Fibroblast of lung (primary cell): Measurements from ENCODE around the gene FOXF2. TPM values are rescaled to one million over a fixed set of nuclear protein-coding genes. Genes with fewer than 3 reads are reported as not detected.

Experiments used
- DNase-seq, 2 donors: peaks; one replicate each; pipeline versions ENCODE4 v3.0.0 to v3.0.0-alpha.2; 2010; ENCODE audit warnings: low read depth in 2 of 2
- H2AFZ ChIP-seq: 2 replicates; pipeline ENCODE4 v1.5.1; 2012; ENCODE audit warnings: low read length, control low read depth, inconsistent platforms
- H3K27ac ChIP-seq: 2 replicates; pipeline ENCODE4 v1.5.1; 2011; ENCODE audit warnings: low read length, control low read depth; ENCODE audit not compliant: insufficient read depth
- H3K27me3 ChIP-seq: 2 replicates; pipeline ENCODE4 v1.5.1; 2011; ENCODE audit warnings: mild to moderate bottlenecking, low read length; ENCODE audit not compliant: control insufficient read depth, insufficient read depth
- H3K36me3 ChIP-seq: 2 replicates; pipeline ENCODE4 v1.5.1; 2011; ENCODE audit warnings: low read length; ENCODE audit not compliant: control insufficient read depth, insufficient read depth
- H3K4me1 ChIP-seq: 2 replicates; pipeline ENCODE4 v1.5.1; 2011; ENCODE audit warnings: low read length; ENCODE audit not compliant: control insufficient read depth, insufficient read depth; ENCODE audit errors: extremely low read depth
- H3K4me2 ChIP-seq: 2 replicates; pipeline ENCODE4 v1.5.1; 2011; ENCODE audit warnings: low read length, control low read depth; ENCODE audit not compliant: insufficient read depth; ENCODE audit errors: extremely low read depth
- H3K4me3 ChIP-seq, 4 experiments: fragments of 200-600 bp in 1 of 4; sonication (generic) in 1 of 4; replicated peaks in 1 of 4; 2 replicates each; pipeline ENCODE4 v1.5.1; 2011 to 2016; ENCODE audit warnings: low read length in 4 of 4, low read depth in 3 of 4, mild to moderate bottlenecking in 3 of 4, control low read depth in 2 of 4, inconsistent platforms in 1 of 4, mixed read lengths in 1 of 4; ENCODE audit not compliant: insufficient read depth in 1 of 4; ENCODE audit errors: control extremely low read depth in 1 of 4
- H3K79me2 ChIP-seq: 2 replicates; pipeline ENCODE4 v1.5.1; 2012; ENCODE audit warnings: mild to moderate bottlenecking, low read length, inconsistent platforms; ENCODE audit not compliant: control insufficient read depth, insufficient read depth
- H3K9ac ChIP-seq: 2 replicates; pipeline ENCODE4 v1.5.1; 2011; ENCODE audit warnings: mild to moderate bottlenecking, low read length, control low read depth; ENCODE audit not compliant: insufficient read depth
- H3K9me3 ChIP-seq: 2 replicates; pipeline ENCODE4 v1.5.1; 2012; ENCODE audit warnings: low read depth, low read length; ENCODE audit not compliant: control insufficient read depth, insufficient read depth
- H4K20me1 ChIP-seq: 2 replicates; pipeline ENCODE4 v1.5.1; 2011; ENCODE audit warnings: low read length; ENCODE audit not compliant: control insufficient read depth, insufficient read depth; ENCODE audit errors: extremely low read depth
- EZH2 ChIP-seq: IDR thresholded peaks from 2 replicates; pipeline ENCODE4 v1.5.1; 2012; ENCODE audit warnings: low read length, control low read depth, mild to moderate bottlenecking; ENCODE audit errors: missing control alignments
- polyA plus RNA-seq, 2 donors: library from polyadenylated mRNA; depleted of rRNA in 1 of 2; stranded (reverse) in 1 of 2; unstranded in 1 of 2; fragments of >200 nt; gene quantifications; 2 replicates each; pipeline ENCODE4 v1.2.1, GENCODE V29; 2011 to 2012; ENCODE audit warnings: missing spikeins in 1 of 2
- total RNA-seq: library from RNA; depleted of rRNA; stranded (reverse); fragments of >200 nt; gene quantifications from 2 replicates; pipeline ENCODE4 v1.2.1, GENCODE V29; 2014
- TF ChIP-seq, protein P1 (sequence below), 2 donors: IDR thresholded peaks in 1 of 2; conservative IDR thresholded peaks in 1 of 2; 1 replicate in 1 of 2; 2 replicates in 1 of 2; pipeline ENCODE4 v1.5.1; 2011 to 2012; ENCODE audit warnings: low read length in 2 of 2, control low read depth in 1 of 2, inconsistent platforms in 1 of 2, low read depth in 1 of 2, mild to moderate bottlenecking in 1 of 2

The FOXF2 gene
- total and polyA plus RNA-seq, 2 donors (not counting 1 experiment from before 2014, with no cell fraction given), result 32.9 to 42.5 TPM

DNA sequence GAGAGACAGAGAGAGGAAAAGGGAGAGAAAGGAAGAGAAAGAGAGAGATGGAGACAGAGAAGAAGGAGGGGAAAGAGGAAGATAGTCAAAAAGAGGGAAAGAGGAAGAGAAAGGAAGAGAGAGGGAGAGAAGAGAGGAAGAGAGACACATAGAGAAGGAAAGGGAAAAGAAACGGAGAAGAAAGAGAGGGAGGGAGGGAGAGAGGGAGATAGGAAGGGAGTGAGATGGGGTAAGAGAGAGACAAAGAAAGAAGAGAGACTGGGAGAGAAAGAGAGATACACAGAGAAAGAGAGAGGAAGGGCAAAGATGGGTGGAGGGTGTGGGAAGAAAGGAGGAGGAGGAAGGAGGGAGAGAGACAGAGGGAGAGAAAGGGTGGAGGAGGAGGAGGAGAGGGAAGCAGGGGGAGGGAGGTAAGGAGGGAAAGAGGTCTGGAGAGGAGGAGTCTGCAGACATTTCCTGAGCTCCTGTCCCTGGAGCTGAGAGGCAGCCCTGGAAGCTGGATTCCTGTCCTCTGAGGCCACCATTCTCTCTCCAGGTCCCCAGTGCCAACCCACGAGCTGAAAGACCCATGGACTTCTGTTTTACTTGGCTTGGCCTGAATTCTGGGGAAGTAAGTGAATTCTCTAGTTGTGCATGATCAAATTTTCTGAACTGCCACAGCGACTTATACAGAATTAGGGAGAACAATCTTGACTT is 9.9 kb downstream of the FOXF2 start:
- Histone ChIP-seq H3K4me3 (no peak overlapping the region), H3K9me3 (no peaks in the 10 kb centered on the region), H3K4me2 (no peak overlapping the region), H3K4me1 (peaks cover 13% of the 10 kb centered on the region), H3K9ac (no peak overlapping the region), H3K79me2 (peaks cover 30% of the 10 kb centered on the region), H2AFZ (no peak overlapping the region), H3K36me3 (peaks cover 5% of the 10 kb centered on the region), H3K27ac (no peak overlapping the region), H3K27me3 (no peaks in the 10 kb centered on the region), H4K20me1 (no peaks in the 10 kb centered on the region)
- TF ChIP-seq, protein P1, sequence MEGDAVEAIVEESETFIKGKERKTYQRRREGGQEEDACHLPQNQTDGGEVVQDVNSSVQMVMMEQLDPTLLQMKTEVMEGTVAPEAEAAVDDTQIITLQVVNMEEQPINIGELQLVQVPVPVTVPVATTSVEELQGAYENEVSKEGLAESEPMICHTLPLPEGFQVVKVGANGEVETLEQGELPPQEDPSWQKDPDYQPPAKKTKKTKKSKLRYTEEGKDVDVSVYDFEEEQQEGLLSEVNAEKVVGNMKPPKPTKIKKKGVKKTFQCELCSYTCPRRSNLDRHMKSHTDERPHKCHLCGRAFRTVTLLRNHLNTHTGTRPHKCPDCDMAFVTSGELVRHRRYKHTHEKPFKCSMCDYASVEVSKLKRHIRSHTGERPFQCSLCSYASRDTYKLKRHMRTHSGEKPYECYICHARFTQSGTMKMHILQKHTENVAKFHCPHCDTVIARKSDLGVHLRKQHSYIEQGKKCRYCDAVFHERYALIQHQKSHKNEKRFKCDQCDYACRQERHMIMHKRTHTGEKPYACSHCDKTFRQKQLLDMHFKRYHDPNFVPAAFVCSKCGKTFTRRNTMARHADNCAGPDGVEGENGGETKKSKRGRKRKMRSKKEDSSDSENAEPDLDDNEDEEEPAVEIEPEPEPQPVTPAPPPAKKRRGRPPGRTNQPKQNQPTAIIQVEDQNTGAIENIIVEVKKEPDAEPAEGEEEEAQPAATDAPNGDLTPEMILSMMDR (conservative IDR thresholded peaks at IDR 0.05 in 1 of 2, IDR thresholded peaks at IDR 0.05 in 1 of 2; ENCODE audit: low read depth in 1 of 2, low read length in 2 of 2), result no peak
- TF ChIP-seq EZH2, result no peak
- DNase-seq, result no peak

- Histone ChIP-seq H3K27me3 (no peaks in the 10 kb centered on the region), H3K4me1 (peaks cover 13% of the 10 kb centered on the region), H3K9ac (no peak overlapping the region), H3K9me3 (no peaks in the 10 kb centered on the region), H2AFZ (no peak overlapping the region), H3K4me3 (no peak overlapping the region), H4K20me1 (no peaks in the 10 kb centered on the region), H3K4me2 (no peak overlapping the region), H3K36me3 (no peaks in the 10 kb centered on the region), H3K79me2 (peaks cover 20% of the 10 kb centered on the region), H3K27ac (no peak overlapping the region)
- TF ChIP-seq EZH2, result no peak
- TF ChIP-seq, protein P1 (conservative IDR thresholded peaks at IDR 0.05 in 1 of 2, IDR thresholded peaks at IDR 0.05 in 1 of 2; ENCODE audit: low read depth in 1 of 2, low read length in 2 of 2), result no peak
- no peak for DNase-seq
Observed at GRCh38 chr6:1400126-1400850, 10.9 kb downstream of the FOXF2 start.

DNA sequence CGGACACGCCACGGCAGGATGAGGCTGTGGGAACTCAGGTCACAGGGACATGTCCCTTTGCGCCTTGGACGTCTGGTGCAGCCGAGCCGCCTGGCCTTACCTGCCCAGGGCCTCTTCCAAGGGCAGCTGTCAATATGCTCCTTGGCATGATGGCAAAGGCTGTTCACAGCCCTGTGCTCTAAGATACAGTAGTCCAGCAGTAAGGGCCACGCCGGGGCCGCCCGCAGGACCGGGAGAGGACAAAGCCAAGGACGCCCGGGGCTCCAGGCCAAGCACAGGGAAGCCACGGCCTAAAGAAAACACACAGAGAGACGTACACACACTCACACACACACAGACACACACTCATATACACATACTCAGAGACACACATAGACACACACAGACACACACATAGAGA is 13.0 kb downstream of the FOXF2 start:
- H3K4me3 ChIP-seq, result no peak overlapping the region
- no peak for DNase-seq
- H3K79me2 ChIP-seq, result peaks cover 6% of the 10 kb centered on the region
- H3K4me1 ChIP-seq, result peaks cover 9% of the 10 kb centered on the region
- H3K9me3 ChIP-seq, result no peaks in the 10 kb centered on the region
- H3K36me3 ChIP-seq, result no peaks in the 10 kb centered on the region
- H3K27me3 ChIP-seq, result no peaks in the 10 kb centered on the region
- H3K4me2 ChIP-seq, result no peak overlapping the region
- TF ChIP-seq, protein P1 (conservative IDR thresholded peaks at IDR 0.05 in 1 of 2, IDR thresholded peaks at IDR 0.05 in 1 of 2; ENCODE audit: low read depth in 1 of 2, low read length in 2 of 2), result no peak
- TF ChIP-seq EZH2, result no peak
- H3K9ac ChIP-seq, result no peak overlapping the region
- H2AFZ ChIP-seq, result no peak overlapping the region
- no peak overlapping the region for H3K27ac ChIP-seq
- H4K20me1 ChIP-seq, result no peaks in the 10 kb centered on the region
